Left ventricle myocardium inferior (tissue), 1 donor: Measurements from ENCODE around the gene ZFP91. TPM values are rescaled to one million over a fixed set of nuclear protein-coding genes. Genes with fewer than 3 reads are reported as not detected.

Experiments
- DNase-seq: peaks from one replicate; pipeline ENCODE4 v3.0.0-alpha.2; 2020
- H3K27ac ChIP-seq: fragments of 200-600 bp; replicated peaks from 2 replicates; pipeline ENCODE4 v1.8.0; 2021
- H3K27me3 ChIP-seq: fragments of 200-600 bp; 2 replicates; pipeline ENCODE4 v1.8.0; 2021; ENCODE audit warnings: low read depth
- H3K36me3 ChIP-seq: fragments of 200-600 bp; 2 replicates; pipeline ENCODE4 v1.8.0; 2021
- H3K4me1 ChIP-seq: fragments of 200-600 bp; 2 replicates; pipeline ENCODE4 v1.8.0; 2021
- H3K4me3 ChIP-seq: fragments of 200-600 bp; 2 replicates; pipeline ENCODE4 v1.8.0; 2021; ENCODE audit warnings: mild to moderate bottlenecking, moderate library complexity
- H3K9me3 ChIP-seq: fragments of 200-600 bp; replicated peaks from 2 replicates; pipeline ENCODE4 v1.8.0; 2021
- CTCF ChIP-seq: fragments of 200-600 bp; IDR thresholded peaks from 2 replicates; pipeline ENCODE4 v1.8.0; 2021; ENCODE audit warnings: antibody characterized with exemption, mild to moderate bottlenecking, borderline replicate concordance
- intact Hi-C: fragments of 100-400 bp; cut with micrococcal nuclease; formaldehyde crosslinking; loops from one replicate; pipeline ENCODE4 v1.11.0; 2022
- total RNA-seq: library from RNA; stranded (reverse); fragmentation: NEBNext Ultra II Directional; extraction: Animal tissue kit (Norgen Biotek cat#: 25700); gene quantifications from one replicate; pipeline ENCODE4 v1.2.1, GENCODE V29; 2021
- donor health status: DM: no; HTN: yes; CAD: no; lungs with severe emphysema.

Gene ZFP91
- total RNA-seq, 1 donor from 2014 or later: 60.5 TPM

DNA sequence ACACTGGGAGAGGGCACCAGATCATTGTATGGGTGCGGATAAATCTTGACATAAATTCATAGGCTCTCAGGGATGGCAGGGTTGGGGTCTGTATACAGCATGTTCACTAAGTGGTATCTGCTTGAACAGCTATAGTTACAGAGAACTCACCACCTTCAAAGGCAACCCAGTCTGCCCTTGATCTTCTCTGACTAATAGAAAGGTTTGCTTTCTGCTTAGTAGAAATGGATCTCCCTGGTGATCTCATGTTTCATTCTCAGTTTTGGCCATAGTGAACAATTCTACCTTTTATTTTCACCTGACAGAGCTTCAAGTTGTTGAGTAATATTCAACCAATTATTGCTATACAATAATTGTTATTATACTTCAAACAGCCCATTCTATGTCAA lies 76.0 kb downstream of the ZFP91 start:
- H3K36me3 ChIP-seq: no peaks in the 10 kb centered on the region
- peaks cover 3% of the 10 kb centered on the region for H3K27me3 ChIP-seq
- TF ChIP-seq CTCF: no peak
- no peak overlapping the region for H3K4me3 ChIP-seq
- H3K4me1 ChIP-seq: peaks cover 27% of the 10 kb centered on the region
- DNase-seq: no peak
- no peaks in the 10 kb centered on the region for H3K9me3 ChIP-seq
- intact Hi-C loops: no loop called here
- H3K27ac ChIP-seq: no peak overlapping the region

- intact Hi-C loops: no loop called here
- Histone ChIP-seq H3K4me1 (peaks cover 15% of the 10 kb centered on the region), H3K9me3 (no peaks in the 10 kb centered on the region), H3K4me3 (no peak overlapping the region), H3K36me3 (no peaks in the 10 kb centered on the region), H3K27ac (no peak overlapping the region), H3K27me3 (peaks cover 3% of the 10 kb centered on the region)
- no peak for TF ChIP-seq CTCF
- no peak for DNase-seq
Measured at GRCh38 chr11:58656348-58656747, 77.5 kb downstream of the ZFP91 start.

- intact Hi-C loops: no loop called here
- Histone ChIP-seq H3K36me3 (no peaks in the 10 kb centered on the region), H3K27me3 (peaks cover 20% of the 10 kb centered on the region), H3K9me3 (no peaks in the 10 kb centered on the region), H3K27ac (no peak overlapping the region), H3K4me1 (no peaks in the 10 kb centered on the region), H3K4me3 (no peak overlapping the region)
- TF ChIP-seq CTCF: no peak
- DNase-seq: no peak
Measured at GRCh38 chr11:58658623-58659022, 79.8 kb downstream of the ZFP91 start.

DNA sequence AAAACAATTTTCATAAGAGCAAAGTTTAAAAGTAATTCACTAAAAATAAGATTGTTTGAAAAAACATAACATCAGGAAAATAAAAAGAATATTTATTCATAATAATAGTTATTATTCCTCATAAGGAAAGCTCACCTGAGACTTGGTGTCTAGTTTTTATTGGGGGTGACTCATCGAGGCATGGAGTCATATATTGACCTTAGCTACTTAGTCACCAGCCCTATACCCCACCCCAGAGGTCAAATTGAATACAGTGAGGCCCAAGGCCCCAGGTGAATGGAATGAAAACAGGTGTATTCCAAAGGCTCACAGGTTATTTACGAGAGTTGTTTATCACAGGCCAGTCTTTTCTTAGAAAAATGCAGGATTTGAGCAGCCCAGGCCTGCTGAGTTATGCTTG lies 80.5 kb downstream of the ZFP91 start:
- Histone ChIP-seq H3K36me3 (no peaks in the 10 kb centered on the region), H3K9me3 (no peaks in the 10 kb centered on the region), H3K4me3 (no peak overlapping the region), H3K27me3 (peaks cover 27% of the 10 kb centered on the region), H3K27ac (no peak overlapping the region), H3K4me1 (no peaks in the 10 kb centered on the region)
- no peak for TF ChIP-seq CTCF
- no peak for DNase-seq
- intact Hi-C loops: no loop called here

DNA sequence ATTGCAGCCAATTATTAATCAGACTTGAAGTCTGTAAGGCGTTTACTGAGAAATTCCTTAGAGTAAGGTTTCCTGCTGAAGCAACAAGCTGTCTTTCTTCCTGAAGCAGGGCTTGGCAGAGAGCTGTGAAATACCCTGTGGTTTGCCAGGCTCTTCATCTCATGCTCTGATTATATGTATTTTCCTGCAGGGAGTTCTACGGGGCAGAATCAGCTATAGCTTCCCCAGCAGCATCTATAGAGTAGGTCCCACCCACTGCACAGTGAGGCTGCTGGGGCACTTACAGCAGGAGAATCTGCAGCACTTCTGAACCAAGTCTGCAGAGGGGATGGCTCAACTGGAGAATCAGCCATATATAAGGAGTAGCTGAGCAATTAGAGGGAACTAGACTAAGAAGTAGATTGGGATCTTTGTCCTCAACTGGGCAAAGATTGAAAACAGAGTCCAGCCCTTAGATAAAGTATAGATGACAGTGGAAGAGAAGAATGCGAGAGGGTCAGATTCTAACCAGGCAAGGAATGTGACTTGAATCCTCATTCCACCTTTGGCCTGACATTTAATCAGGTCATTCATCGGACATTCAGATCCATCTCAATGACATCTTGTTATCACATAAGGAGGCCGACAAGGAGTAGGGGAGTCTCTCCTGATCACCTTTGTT lies 81.2 kb downstream of the ZFP91 start:
- peaks cover 32% of the 10 kb centered on the region for H3K27me3 ChIP-seq
- no peaks in the 10 kb centered on the region for H3K4me1 ChIP-seq
- no peak for DNase-seq
- H3K36me3 ChIP-seq: no peaks in the 10 kb centered on the region
- TF ChIP-seq CTCF: no peak
- intact Hi-C loops: no loop called here
- H3K4me3 ChIP-seq: no peak overlapping the region
- no peak overlapping the region for H3K27ac ChIP-seq
- H3K9me3 ChIP-seq: no peaks in the 10 kb centered on the region

Other genes with a start within 250 kb of the ZFP91 start
- gene OR5B17, start 220.0 kb upstream of the ZFP91 start, total RNA-seq: not detected
- not detected for gene OR5B3, start 172.2 kb upstream of the ZFP91 start, total RNA-seq
- gene OR5B2, start 150.9 kb upstream of the ZFP91 start, total RNA-seq: not detected
- not detected for gene OR5B12, start 136.8 kb upstream of the ZFP91 start, total RNA-seq
- not detected for gene OR5B21, start 71.0 kb upstream of the ZFP91 start, total RNA-seq
- gene LPXN, start 3.2 kb upstream of the ZFP91 start, total RNA-seq: 4.4 TPM
- gene CNTF, start 43.6 kb downstream of the ZFP91 start, total RNA-seq: 0.93 TPM
- gene GLYAT, start 152.9 kb downstream of the ZFP91 start, total RNA-seq: not detected